Trophoblast cell (in vitro differentiated cells and primary cell): ENCODE data around the gene TUB.

Experiments
- DNase-seq, 2 donors: peaks; one replicate each; pipeline ENCODE4 v3.0.0-alpha.2; 2016
- H2AFZ ChIP-seq: 2 replicates; pipeline ENCODE4 v1.6.1; 2013; ENCODE audit warnings: low read length, moderate library complexity, mild to moderate bottlenecking; ENCODE audit not compliant: insufficient read depth, poor library complexity
- H2AK5ac ChIP-seq: 2 replicates; pipeline ENCODE4 v1.6.1; 2013; ENCODE audit warnings: mild to moderate bottlenecking, low read length
- H2BK120ac ChIP-seq: 2 replicates; pipeline ENCODE4 v1.6.1; 2013; ENCODE audit warnings: low read length, mild to moderate bottlenecking, moderate library complexity; ENCODE audit not compliant: insufficient read depth, poor library complexity
- H2BK12ac ChIP-seq: 2 replicates; pipeline ENCODE4 v1.6.1; 2013; ENCODE audit warnings: mild to moderate bottlenecking, low read length, moderate library complexity
- H2BK5ac ChIP-seq: 2 replicates; pipeline ENCODE4 v1.6.1; 2013; ENCODE audit warnings: low read length, low read depth, moderate library complexity, mild to moderate bottlenecking; ENCODE audit not compliant: poor library complexity
- H3K14ac ChIP-seq: 2 replicates; pipeline ENCODE4 v1.6.1; 2013; ENCODE audit warnings: mild to moderate bottlenecking, low read length
- H3K18ac ChIP-seq: 2 replicates; pipeline ENCODE4 v1.6.1; 2013; ENCODE audit warnings: mild to moderate bottlenecking, low read length
- H3K23ac ChIP-seq: 2 replicates; pipeline ENCODE4 v1.6.1; 2013; ENCODE audit warnings: low read length
- H3K27ac ChIP-seq: 2 replicates; pipeline ENCODE4 v1.5.1; 2013; ENCODE audit warnings: low read depth, mild to moderate bottlenecking, inconsistent platforms, low read length, moderate library complexity
- H3K27me3 ChIP-seq: 2 replicates; pipeline ENCODE4 v1.6.1; 2013; ENCODE audit warnings: inconsistent platforms, mild to moderate bottlenecking, low read length, moderate library complexity; ENCODE audit not compliant: insufficient read depth
- H3K36me3 ChIP-seq, 2 experiments: 1 replicate in 1 of 2; 2 replicates in 1 of 2; pipeline ENCODE4 v1.6.1; 2013; ENCODE audit warnings: low read length in 2 of 2, mild to moderate bottlenecking in 2 of 2, moderate library complexity in 1 of 2; ENCODE audit not compliant: insufficient read depth in 2 of 2, control insufficient read depth in 1 of 2
- H3K4ac ChIP-seq: 2 replicates; pipeline ENCODE4 v1.6.1; 2013; ENCODE audit warnings: low read depth, mild to moderate bottlenecking, low read length, moderate library complexity
- H3K4me1 ChIP-seq, 2 experiments: 1 replicate in 1 of 2; 2 replicates in 1 of 2; pipeline ENCODE4 v1.6.1; 2013; ENCODE audit warnings: low read length in 2 of 2, mild to moderate bottlenecking in 2 of 2, moderate library complexity in 1 of 2; ENCODE audit not compliant: insufficient read depth in 2 of 2, control insufficient read depth in 1 of 2
- H3K4me2 ChIP-seq: 2 replicates; pipeline ENCODE4 v1.6.1; 2013; ENCODE audit warnings: inconsistent platforms, mild to moderate bottlenecking, low read length, moderate library complexity
- H3K4me3 ChIP-seq: 2 replicates; pipeline ENCODE4 v1.5.1; 2013; ENCODE audit warnings: mild to moderate bottlenecking, low read depth, low read length, inconsistent platforms
- H3K79me1 ChIP-seq: one replicate; pipeline ENCODE4 v1.6.1; 2013; ENCODE audit warnings: low read length
- H3K79me2 ChIP-seq: 2 replicates; pipeline ENCODE4 v1.6.1; 2013; ENCODE audit warnings: low read length, mild to moderate bottlenecking; ENCODE audit not compliant: control insufficient read depth, insufficient read depth, poor library complexity
- H3K9ac ChIP-seq: 2 replicates; pipeline ENCODE4 v1.6.1; 2013; ENCODE audit warnings: mild to moderate bottlenecking, low read length
- H3K9me3 ChIP-seq: 2 replicates; pipeline ENCODE4 v1.6.1; 2013; ENCODE audit warnings: low read depth, mild to moderate bottlenecking, control low read depth, inconsistent platforms, low read length; ENCODE audit not compliant: insufficient read depth
- H4K12ac ChIP-seq: 2 replicates; pipeline ENCODE4 v1.6.1; 2013; ENCODE audit warnings: low read depth, mild to moderate bottlenecking, low read length, moderate library complexity
- H4K8ac ChIP-seq: 2 replicates; pipeline ENCODE4 v1.6.1; 2013; ENCODE audit warnings: low read depth, mild to moderate bottlenecking, low read length, moderate library complexity
- H4K91ac ChIP-seq: one replicate; pipeline ENCODE4 v1.6.1; 2013; ENCODE audit warnings: low read depth, mild to moderate bottlenecking, low read length, moderate library complexity
- WGBS: extraction: QIAGEN DNeasy Blood & Tissue Kit; methylation state at CpG from one replicate; pipeline ENCODE4 v1.1.7; 2013; ENCODE audit warnings: missing lambda C conversion rate; ENCODE audit not compliant: insufficient read length, insufficient coverage; ENCODE audit errors: extremely low coverage; 5-methylcytosine and 5-hydroxymethylcytosine counted together

TUB gene

GRCh38 chr11:8041576-8041975 lies 39.4 kb upstream of the TUB start:
- H3K36me3 ChIP-seq = no peaks in the 10 kb centered on the region
- no peak overlapping the region for H2BK12ac ChIP-seq
- no CpG with 5 or more reads among the region's 4 CpGs for WGBS
- H3K4me2 ChIP-seq = no peak overlapping the region
- H3K27ac ChIP-seq = no peak overlapping the region
- H3K79me1 ChIP-seq = no peaks in the 10 kb centered on the region
- H3K9me3 ChIP-seq = no peaks in the 10 kb centered on the region
- no peak overlapping the region for H2AK5ac ChIP-seq
- H3K9ac ChIP-seq = no peak overlapping the region
- no peaks in the 10 kb centered on the region for H3K27me3 ChIP-seq
- no peak overlapping the region for H3K14ac ChIP-seq
- DNase-seq = no peak
- no peak overlapping the region for H2BK120ac ChIP-seq
- no peak overlapping the region for H4K8ac ChIP-seq
- no peak overlapping the region for H3K23ac ChIP-seq
- no peak overlapping the region for H4K91ac ChIP-seq
- H3K4ac ChIP-seq = no peak overlapping the region
- H3K79me2 ChIP-seq = no peaks in the 10 kb centered on the region
- no peak overlapping the region for H4K12ac ChIP-seq
- H3K4me3 ChIP-seq = no peak overlapping the region
- H3K4me1 ChIP-seq = no peaks in the 10 kb centered on the region
- no peak overlapping the region for H2BK5ac ChIP-seq
- no peak overlapping the region for H3K18ac ChIP-seq
- H2AFZ ChIP-seq = no peak overlapping the region

- Histone ChIP-seq H3K36me3 (no peaks in the 10 kb centered on the region), H3K4ac (no peak overlapping the region), H2BK5ac (no peak overlapping the region), H3K27ac (no peak overlapping the region), H3K79me1 (no peaks in the 10 kb centered on the region), H3K27me3 (no peaks in the 10 kb centered on the region), H2AK5ac (no peak overlapping the region), H3K14ac (no peak overlapping the region), H4K8ac (no peak overlapping the region), H3K4me2 (no peak overlapping the region), H3K23ac (no peak overlapping the region), H3K79me2 (no peaks in the 10 kb centered on the region), H3K18ac (no peak overlapping the region), H3K4me1 (no peaks in the 10 kb centered on the region), H2AFZ (no peak overlapping the region), H3K9me3 (no peaks in the 10 kb centered on the region), H2BK120ac (no peak overlapping the region), H4K12ac (no peak overlapping the region), H4K91ac (no peak overlapping the region), H2BK12ac (no peak overlapping the region), H3K4me3 (no peak overlapping the region), H3K9ac (no peak overlapping the region)
- WGBS = no CpG with 5 or more reads among the region's 2 CpGs
- DNase-seq = no peak
Observed at GRCh38 chr11:8043756-8044155, 37.3 kb upstream of the TUB start.

GRCh38 chr11:8045839-8046238 lies 35.2 kb upstream of the TUB start:
- H3K79me2 ChIP-seq = no peaks in the 10 kb centered on the region
- no peak overlapping the region for H2BK5ac ChIP-seq
- no peak overlapping the region for H4K12ac ChIP-seq
- no peak overlapping the region for H2AK5ac ChIP-seq
- no peak overlapping the region for H3K4me3 ChIP-seq
- H4K91ac ChIP-seq = no peak overlapping the region
- no peaks in the 10 kb centered on the region for H3K9me3 ChIP-seq
- H3K4me1 ChIP-seq = peaks cover 0 to 2% of the 10 kb centered on the region in 2 experiments
- peaks cover 2% of the 10 kb centered on the region for H3K27me3 ChIP-seq
- no peaks in the 10 kb centered on the region for H3K79me1 ChIP-seq
- no peak overlapping the region for H2AFZ ChIP-seq
- no peak overlapping the region for H3K14ac ChIP-seq
- no peak overlapping the region for H3K18ac ChIP-seq
- no CpG with 5 or more reads among the region's 4 CpGs for WGBS
- H3K4ac ChIP-seq = no peak overlapping the region
- no peak overlapping the region for H3K9ac ChIP-seq
- no peak overlapping the region for H2BK120ac ChIP-seq
- H3K4me2 ChIP-seq = no peak overlapping the region
- H3K23ac ChIP-seq = no peak overlapping the region
- H2BK12ac ChIP-seq = no peak overlapping the region
- H4K8ac ChIP-seq = no peak overlapping the region
- DNase-seq = no peak
- H3K36me3 ChIP-seq = no peaks in the 10 kb centered on the region
- H3K27ac ChIP-seq = no peak overlapping the region

GRCh38 chr11:8047382-8047781 lies 33.6 kb upstream of the TUB start:
- Histone ChIP-seq H4K91ac (no peak overlapping the region), H2AK5ac (no peak overlapping the region), H3K4ac (no peak overlapping the region), H2BK120ac (no peak overlapping the region), H3K9ac (no peak overlapping the region), H3K79me1 (no peaks in the 10 kb centered on the region), H2BK5ac (no peak overlapping the region), H3K18ac (no peak overlapping the region), H3K4me3 (no peak overlapping the region), H3K14ac (no peak overlapping the region), H2BK12ac (no peak overlapping the region), H3K36me3 (no peaks in the 10 kb centered on the region), H3K27ac (no peak overlapping the region), H3K23ac (no peak overlapping the region), H4K12ac (no peak overlapping the region), H3K4me1 (peaks cover 0 to 2% of the 10 kb centered on the region in 2 experiments), H3K79me2 (no peaks in the 10 kb centered on the region), H2AFZ (no peak overlapping the region), H3K9me3 (no peaks in the 10 kb centered on the region), H4K8ac (no peak overlapping the region), H3K4me2 (no peak overlapping the region), H3K27me3 (peaks cover 2% of the 10 kb centered on the region)
- no CpG with 5 or more reads among the region's 3 CpGs for WGBS
- DNase-seq = no peak
